K562 (cell line): Measurements from ENCODE around the gene ARHGAP35. TPM values are rescaled to one million over a fixed set of nuclear protein-coding genes. Genes with fewer than 3 reads are reported as not detected.

Source experiments
- ATAC-seq: fragments of 200-7000 bp; cut with Tn5 transposase; 3 replicates; pipeline ENCODE4 v1.9.1; 2020; ENCODE audit warnings: moderate library complexity
- BruUV-seq: library from RNA; stranded (reverse); fragments of 400-500 nt; replicated peaks from 2 replicates; lab custom pipeline; 2021; lab: Mats Ljungman, UMichigan
- CTCF ChIA-PET: fragments of 300-600 bp; formaldehyde crosslinking; extraction: SDS; loops from one replicate; lab custom pipeline; 2021; ENCODE audit warnings: low intra/inter-chr PET ratio; lab: Yijun Ruan, JAX
- POLR2A ChIA-PET: fragments of 300-600, 350-650 bp; sonication (Branson Sonifier 250); formaldehyde crosslinking; extraction: SDS; loops from one replicate; lab custom pipeline; 2021; ENCODE audit warnings: antibody characterized with exemption, inconsistent platforms; lab: Yijun Ruan, JAX
- DNase-seq, 4 experiments: peaks; one replicate each; pipeline versions ENCODE4 v3.0.0 to v3.0.0-alpha.2; 2011 to 2018; ENCODE audit warnings: low spot score in 3 of 4, mixed read lengths in 3 of 4; ENCODE audit errors: extremely low read depth in 1 of 4
- FAIRE-seq: peaks from 2 replicates; lab custom pipeline; 2011; peaks lifted over from hg19 to GRCh38; lab: Jason Lieb, UNC
- H2AFZ ChIP-seq: 2 replicates; pipeline ENCODE4 v1.6.0; 2011; ENCODE audit warnings: low read depth, low read length, control low read depth, inconsistent platforms
- H3K27ac ChIP-seq: fragments of 200-600 bp; 3 replicates; pipeline ENCODE4 v1.8.0; 2011; ENCODE audit warnings: low read depth, mild to moderate bottlenecking, control low read depth, inconsistent platforms, low read length, moderate library complexity, mixed read lengths; ENCODE audit errors: extremely low read depth
- H3K27me3 ChIP-seq, 2 experiments: fragments of 300-600 bp in 1 of 2; 2 replicates in 1 of 2; 3 replicates in 1 of 2; pipeline versions ENCODE4 v1.6.0 to v1.8.0; 2011; ENCODE audit warnings: inconsistent platforms in 2 of 2, low read length in 2 of 2, mild to moderate bottlenecking in 1 of 2, mixed read lengths in 1 of 2, moderate library complexity in 1 of 2; ENCODE audit not compliant: control insufficient read depth in 2 of 2, insufficient read depth in 2 of 2
- H3K36me3 ChIP-seq: fragments of 300-600 bp; 3 replicates; pipeline ENCODE4 v1.8.0; 2011; ENCODE audit warnings: mild to moderate bottlenecking, low read length, inconsistent platforms; ENCODE audit not compliant: control insufficient read depth, insufficient read depth
- H3K4me1 ChIP-seq, 2 experiments: fragments of 200-600 bp in 1 of 2; replicated peaks in 1 of 2; 2 replicates in 1 of 2; 3 replicates in 1 of 2; pipeline versions ENCODE4 v1.5.1 to v1.8.0; 2011; ENCODE audit warnings: inconsistent platforms in 2 of 2, low read length in 2 of 2, mild to moderate bottlenecking in 1 of 2, mixed read lengths in 1 of 2, moderate library complexity in 1 of 2; ENCODE audit not compliant: control insufficient read depth in 2 of 2, insufficient read depth in 2 of 2
- H3K4me2 ChIP-seq: 2 replicates; pipeline ENCODE4 v1.6.1; 2011; ENCODE audit warnings: low read length, control low read depth, inconsistent platforms, mixed read lengths; ENCODE audit not compliant: insufficient read depth
- H3K4me3 ChIP-seq: fragments of 200-600 bp; sonication (generic), shearing (Covaris generic); 2 replicates; pipeline ENCODE4 v1.5.1; 2016; ENCODE audit warnings: control low read depth, inconsistent platforms
- H3K79me2 ChIP-seq: fragments of 200-600 bp; 3 replicates; pipeline ENCODE4 v1.8.0; 2011; ENCODE audit warnings: low read length, inconsistent platforms; ENCODE audit not compliant: control insufficient read depth, insufficient read depth
- H3K9ac ChIP-seq, 2 experiments: 2 replicates each; pipeline versions ENCODE4 v1.6.0 to v1.6.1; 2011; ENCODE audit warnings: low read depth in 2 of 2, low read length in 2 of 2, control low read depth in 1 of 2, inconsistent platforms in 1 of 2, mild to moderate bottlenecking in 1 of 2, mixed read lengths in 1 of 2; ENCODE audit not compliant: insufficient read depth in 1 of 2
- H3K9me1 ChIP-seq: one replicate; pipeline ENCODE4 v1.6.0; 2011; ENCODE audit warnings: inconsistent platforms, mild to moderate bottlenecking, low read length, moderate library complexity; ENCODE audit not compliant: control insufficient read depth, insufficient read depth
- H3K9me3 ChIP-seq: replicated peaks from 2 replicates; pipeline ENCODE4 v1.5.1; 2011; ENCODE audit warnings: low read depth, low read length, inconsistent platforms; ENCODE audit not compliant: control insufficient read depth, insufficient read depth
- H4K20me1 ChIP-seq: replicated peaks from 2 replicates; pipeline ENCODE4 v1.6.1; 2011; ENCODE audit warnings: low read length, inconsistent platforms, mixed read lengths; ENCODE audit not compliant: control insufficient read depth, insufficient read depth
- CHCHD3 ChIP-seq: fragments of 250-450 bp; sonication (Bioruptor Pico); IDR thresholded peaks from 2 replicates; pipeline ENCODE4 v2.1.2; 2022; ENCODE audit warnings: mild to moderate bottlenecking
- CTCF ChIP-seq, 3 experiments: IDR thresholded peaks in 2 of 3; conservative IDR thresholded peaks in 1 of 3; 2 replicates each; pipeline ENCODE4 v1.5.1; 2011 to 2012; ENCODE audit warnings: low read length in 3 of 3, mild to moderate bottlenecking in 3 of 3, control low read depth in 2 of 3, improper control_type of control experiment in 1 of 3, inconsistent platforms in 1 of 3, low read depth in 1 of 3, mixed read lengths in 1 of 3, moderate library complexity in 1 of 3; ENCODE audit not compliant: insufficient read depth in 2 of 3
- ETS2 ChIP-seq: IDR thresholded peaks from 2 replicates; pipeline ENCODE4 v1.6.1; 2016; ENCODE audit warnings: borderline replicate concordance, missing genetic modification characterization, mild to moderate bottlenecking, moderate library complexity, missing compliant biosample characterization; ENCODE audit not compliant: poor library complexity, severe bottlenecking
- FIP1L1 ChIP-seq: fragments of 200-400 bp; formaldehyde crosslinking; IDR thresholded peaks from 2 replicates; pipeline ENCODE4 v1.6.1; 2018; ENCODE audit warnings: mild to moderate bottlenecking, low read depth, low read length; ENCODE audit not compliant: poor library complexity, severe bottlenecking
- JUND ChIP-seq, 2 experiments: IDR thresholded peaks; 2 replicates in 1 of 2; 3 replicates in 1 of 2; pipeline ENCODE4 v1.6.1; 2011; ENCODE audit warnings: borderline replicate concordance in 2 of 2, low read depth in 2 of 2, low read length in 2 of 2, improper control_type of control experiment in 1 of 2, missing biosample characterization in 1 of 2, missing genetic modification characterization in 1 of 2, missing genetic modification reagents in 1 of 2
- MCM7 ChIP-seq, 2 experiments: fragments of 450-650 bp; IDR thresholded peaks; 2 replicates each; pipeline ENCODE4 v1.6.1; 2016 to 2018
- NFXL1 ChIP-seq: fragments of 450-650 bp; formaldehyde crosslinking; IDR thresholded peaks from 2 replicates; pipeline ENCODE4 v1.4.0; 2021; ENCODE audit warnings: mild to moderate bottlenecking
- POLR3G ChIP-seq: IDR thresholded peaks from 2 replicates; pipeline ENCODE4 v1.6.1; 2011; ENCODE audit not compliant: insufficient read length, insufficient replicate concordance; ENCODE audit errors: extremely low read depth
- RAD21 ChIP-seq, 2 experiments: fragments of 250-450 bp in 1 of 2; fragments of 450-650 bp in 1 of 2; sonication (Bioruptor Pico) in 1 of 2; formaldehyde crosslinking in 1 of 2; IDR thresholded peaks in 1 of 2; conservative IDR thresholded peaks in 1 of 2; 2 replicates each; pipeline versions ENCODE4 v1.4.0 to v1.8.0; 2020 to 2022; ENCODE audit warnings: mild to moderate bottlenecking in 2 of 2, moderate library complexity in 1 of 2
- RBBP5 ChIP-seq: fragments of 200-600 bp; sonication (generic); IDR thresholded peaks from 2 replicates; pipeline ENCODE4 v1.6.1; 2012; ENCODE audit warnings: borderline replicate concordance, mild to moderate bottlenecking, low read length, control low read depth, inconsistent platforms; ENCODE audit not compliant: insufficient read depth, poor library complexity, severe bottlenecking
- SIRT6 ChIP-seq: IDR thresholded peaks from one replicate; pipeline ENCODE4 v1.6.1; 2012; ENCODE audit warnings: low read depth, mild to moderate bottlenecking, control low read depth, inconsistent platforms, low read length, moderate library complexity
- STAT6 ChIP-seq: sonication (generic); formaldehyde crosslinking; IDR thresholded peaks from 2 replicates; pipeline ENCODE4 v1.8.1; 2023; ENCODE audit warnings: mild to moderate bottlenecking, missing genetic modification reagents
- TEAD2 ChIP-seq: fragments of 450-650 bp; IDR thresholded peaks from 2 replicates; pipeline ENCODE4 v1.6.1; 2016; ENCODE audit warnings: missing genetic modification characterization, control low read depth, missing compliant biosample characterization
- ZBTB7A ChIP-seq: IDR thresholded peaks from 2 replicates; pipeline ENCODE4 v1.6.1; 2011; ENCODE audit warnings: low read depth, mild to moderate bottlenecking, low read length, moderate library complexity, borderline replicate concordance; ENCODE audit not compliant: control insufficient read depth
- ZNF76 ChIP-seq: fragments of 250-450 bp; sonication (Bioruptor Pico); IDR thresholded peaks from 2 replicates; pipeline ENCODE4 v1.4.0; 2020; ENCODE audit warnings: mild to moderate bottlenecking, moderate library complexity, borderline replicate concordance
- WGBS: fragments of 100-300 bp; shearing (Covaris generic); methylation state at CpG from one replicate; pipeline ENCODE4 v1.1.6; 2016; ENCODE audit warnings: low coverage, mixed read lengths; ENCODE audit not compliant: insufficient coverage; ENCODE audit errors: missing lambda C conversion rate; 5-methylcytosine and 5-hydroxymethylcytosine counted together
- in situ Hi-C: fragments of 300-500 bp; cut with MboI; formaldehyde crosslinking; loops from 4 replicates; pipeline ENCODE4 v1.15.0; 2018; ENCODE audit warnings: inconsistent platforms, mixed read lengths
- intact Hi-C: fragments of 100-400 bp; cut with micrococcal nuclease; formaldehyde crosslinking; loops from 2 replicates; pipeline ENCODE4 v1.14.2; 2022
- polyA plus RNA-seq, 8 experiments: library from polyadenylated mRNA; depleted of rRNA in 4 of 8; stranded (reverse) in 5 of 8; unstranded in 3 of 8; fragments of >200 nt; fragmentation: Nextera tagmentation in 2 of 8; fragmentation: Illumina TruSeq in 1 of 8; extraction: Ambion mirVana in 2 of 8; extraction: Trizol in 1 of 8; gene quantifications; 2 replicates each; pipeline versions ENCODE4 v1.2.1 to v1.2.3, GENCODE V29; 2011 to 2014; ENCODE audit warnings: inconsistent platforms in 1 of 8, missing spikeins in 1 of 8
- total RNA-seq, 7 experiments: library from RNA; depleted of rRNA in 6 of 7; stranded (reverse); fragments of >200 nt in 6 of 7; fragmentation: Illumina TruSeq in 2 of 7; extraction: Trizol in 2 of 7; gene quantifications; 2 replicates each; pipeline versions ENCODE4 v1.2.1 to v1.2.3, GENCODE V29; 2011 to 2021; ENCODE audit warnings: low replicate concordance in 1 of 7

ARHGAP35 gene
- total and polyA plus RNA-seq, 9 of the 15 experiments (the other 6 are each of a cell fraction or from before 2014, with no cell fraction given), result 0.27 to 26.4 (median 10.2) TPM

GRCh38 chr19:46840498-46840942 is 20.3 kb upstream of the ARHGAP35 start:
- POLR2A ChIA-PET, result interaction anchor here (0.5 to 1.6 kb wide), 9 partner anchors 9 to 291 kb away, joined by 3 to 7 read pairs (median 4); partner anchors contain the start of gene SLC1A5
- H3K4me2 ChIP-seq, result no peak overlapping the region
- no peak for TF ChIP-seq NFXL1
- no peak for TF ChIP-seq STAT6 (CRISPR knock-in tag)
- peak; percentile 74 to 75 for TF ChIP-seq RAD21 (CRISPR knock-in tag; conservative IDR thresholded peaks at IDR 0.05 in 1 of 2, IDR thresholded peaks at IDR 0.05 in 1 of 2)
- peak; percentile 56; the same call in 1 of the 2 replicates for TF ChIP-seq ZBTB7A
- TF ChIP-seq ZNF76, result no peak
- peak; percentile 86 to 92 (median 86) for TF ChIP-seq CTCF (IDR thresholded peaks at IDR 0.05 in 2 of 3, conservative IDR thresholded peaks at IDR 0.05 in 1 of 3; ENCODE audit: insufficient read depth in 2 of 3, low read depth in 1 of 3, low read length in 3 of 3)
- TF ChIP-seq JUND (IDR thresholded peaks at IDR 0.05; ENCODE audit: borderline replicate concordance, low read depth, low read length), result no peak; the same call in 1 of the 2 replicates
- TF ChIP-seq JUND (tag; IDR thresholded peaks at IDR 0.05; ENCODE audit: borderline replicate concordance, low read depth, low read length), result 0 out of 3 replicates have a peak, but pooled peaks have one; percentile 8
- no peak for TF ChIP-seq ETS2 (tag)
- TF ChIP-seq RBBP5, result no peak
- TF ChIP-seq FIP1L1, result no peak
- TF ChIP-seq CHCHD3 (CRISPR knock-in tag), result no peak
- no peak for TF ChIP-seq POLR3G
- TF ChIP-seq MCM7 (IDR thresholded peaks at IDR 0.05), result no peak
- 0 out of 2 replicates have a peak, but pooled peaks have one; percentile 12 for TF ChIP-seq TEAD2 (tag)
- no peak for TF ChIP-seq SIRT6

More at GRCh38 chr19:46840498-46840942, 20.3 kb upstream of the ARHGAP35 start:
- Histone ChIP-seq H3K4me3 (no peak overlapping the region), H3K27ac (no peak overlapping the region), H3K4me1 (peaks cover 35 to 38% of the 10 kb centered on the region in 2 experiments), H3K9me3 (no peaks in the 10 kb centered on the region), H4K20me1 (0 out of 2 replicates have a peak, but pooled peaks cover 4% of the 10 kb centered on the region), H3K36me3 (peaks cover 71% of the 10 kb centered on the region), H3K9ac (no peak overlapping the region), H3K79me2 (peaks cover 22% of the 10 kb centered on the region), H3K9me1 (peaks cover 3% of the 10 kb centered on the region), H2AFZ (no peak overlapping the region), H3K27me3 (no peaks in the 10 kb centered on the region)
- DNase-seq (peak; percentile 60 to 78 (median 66)), FAIRE-seq (peak; percentile 81), ATAC-seq (peak; percentile 71)
- in situ Hi-C loops, result loop anchor here (5.0 kb wide), 1 partner anchor 73 kb away; no protein-coding TSS in a partner anchor
- WGBS, result 12% methylated on average over 11 of the region's 13 CpGs
- intact Hi-C loops, result loop anchor here (1.0 kb wide), 1 partner anchor 83 kb away; no protein-coding TSS in a partner anchor
- BruUV-seq, result no TSS peak
- CTCF ChIA-PET, result interaction anchor here (0.6 to 2.8 kb wide), 8 partner anchors 14 to 136 kb away, joined by 3 to 42 read pairs (median 4); no protein-coding TSS in a partner anchor
